Stimulated activated naive CD4-positive, alpha-beta T cell (primary cell): ENCODE results near the gene FGF19.

Source experiments
- DNase-seq, 6 experiments: peaks; one replicate each; lab custom pipeline; 2025; lab: John Stamatoyannopoulos, UW

FGF19 gene, protein sequence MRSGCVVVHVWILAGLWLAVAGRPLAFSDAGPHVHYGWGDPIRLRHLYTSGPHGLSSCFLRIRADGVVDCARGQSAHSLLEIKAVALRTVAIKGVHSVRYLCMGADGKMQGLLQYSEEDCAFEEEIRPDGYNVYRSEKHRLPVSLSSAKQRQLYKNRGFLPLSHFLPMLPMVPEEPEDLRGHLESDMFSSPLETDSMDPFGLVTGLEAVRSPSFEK

DNA sequence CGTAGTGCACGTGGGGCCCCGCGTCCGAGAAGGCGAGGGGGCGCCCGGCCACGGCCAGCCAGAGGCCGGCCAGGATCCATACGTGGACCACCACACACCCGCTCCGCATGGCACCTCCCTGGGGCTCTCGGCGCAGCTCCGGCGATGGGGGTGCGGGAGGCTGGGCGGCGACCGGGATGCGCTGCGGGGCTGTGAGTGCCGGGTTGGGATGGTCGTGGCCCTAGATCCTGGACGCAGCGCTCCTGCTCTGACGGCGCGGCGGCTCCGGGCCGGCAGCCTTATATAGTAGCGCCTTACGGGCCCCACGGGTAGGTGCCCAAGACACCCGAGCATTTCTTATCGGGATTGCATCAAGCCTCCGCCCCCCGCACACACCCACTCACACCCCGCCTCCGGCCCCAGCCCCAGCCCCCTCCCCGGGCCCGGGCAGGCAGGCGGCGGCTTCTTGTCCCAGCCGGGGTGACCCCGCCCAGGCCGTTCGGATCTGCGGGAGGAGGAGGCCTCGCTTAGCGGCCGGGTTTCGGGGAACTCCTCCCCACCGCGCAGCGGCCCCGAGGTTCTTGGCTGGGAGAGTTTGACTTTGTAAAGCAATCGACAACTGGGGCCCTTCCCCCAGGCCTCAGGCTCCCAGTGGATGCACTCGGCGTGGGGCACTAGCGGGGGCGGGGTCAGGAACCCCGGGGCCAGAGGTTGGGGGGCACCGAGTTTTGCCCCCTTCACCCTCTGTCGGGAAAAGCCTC lies at the start of gene FGF19:
TSS of gene FGF19 (minus strand) at position 255 of the 740 bp plus-strand sequence. CDS start at position 109, 146 bp downstream.
- no peak for DNase-seq

DNA sequence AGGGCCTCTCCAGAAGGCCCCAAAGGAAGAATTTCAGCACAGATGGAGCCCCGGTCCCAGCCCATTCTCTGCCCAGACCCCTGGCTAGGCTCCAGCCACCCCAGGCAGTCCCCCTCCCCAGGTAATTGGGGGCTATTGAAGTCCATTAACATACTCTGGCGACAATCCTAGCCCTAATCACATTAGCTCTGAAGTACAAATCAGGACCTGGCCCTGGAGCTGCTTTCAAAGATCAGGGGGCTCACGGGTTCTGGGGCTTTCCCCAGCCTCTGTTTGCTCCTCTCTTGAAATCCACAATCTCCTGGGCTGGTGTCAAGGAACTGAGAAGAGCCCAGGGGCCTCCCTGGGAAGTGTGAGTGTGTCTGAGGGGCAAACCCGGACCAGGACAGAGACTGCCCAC lies 49.1 kb upstream of the FGF19 start:
- DNase-seq: no peak

DNA sequence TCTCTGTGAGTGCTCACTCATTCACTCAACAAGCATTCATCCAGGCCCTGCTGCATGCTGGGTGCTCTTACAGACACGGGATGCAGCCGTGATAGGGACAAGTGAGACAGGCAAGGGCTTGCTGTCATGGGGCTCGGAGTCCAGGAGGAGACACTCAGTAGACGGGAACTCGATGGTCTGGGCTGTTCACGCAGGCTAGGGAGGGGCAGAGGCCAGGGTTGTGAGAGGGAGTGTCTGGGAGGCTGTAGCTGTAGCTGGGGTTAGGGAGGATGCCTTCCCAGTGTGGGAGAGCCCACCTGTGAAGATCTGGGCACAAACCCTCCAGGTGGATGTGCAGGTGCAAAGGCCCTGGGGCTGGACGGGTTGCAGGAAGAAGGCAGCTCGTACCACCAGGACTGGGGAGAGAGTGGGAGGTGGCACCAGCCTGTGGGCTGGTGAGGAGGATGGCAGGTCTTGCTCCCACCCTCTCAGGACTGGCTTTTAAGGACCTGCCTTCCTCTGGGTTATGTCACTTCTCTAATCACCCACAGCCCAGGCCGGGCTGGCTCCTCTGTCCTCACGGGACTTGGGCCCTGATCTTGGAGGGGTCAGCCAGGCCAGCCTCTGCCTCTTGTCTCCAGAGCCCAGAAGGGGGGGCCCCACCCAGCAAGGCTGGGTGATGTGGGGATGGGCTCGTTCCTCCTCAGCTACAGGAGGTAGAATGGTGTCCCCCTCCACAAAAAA lies 47.2 kb upstream of the FGF19 start:
- no peak for DNase-seq

DNA sequence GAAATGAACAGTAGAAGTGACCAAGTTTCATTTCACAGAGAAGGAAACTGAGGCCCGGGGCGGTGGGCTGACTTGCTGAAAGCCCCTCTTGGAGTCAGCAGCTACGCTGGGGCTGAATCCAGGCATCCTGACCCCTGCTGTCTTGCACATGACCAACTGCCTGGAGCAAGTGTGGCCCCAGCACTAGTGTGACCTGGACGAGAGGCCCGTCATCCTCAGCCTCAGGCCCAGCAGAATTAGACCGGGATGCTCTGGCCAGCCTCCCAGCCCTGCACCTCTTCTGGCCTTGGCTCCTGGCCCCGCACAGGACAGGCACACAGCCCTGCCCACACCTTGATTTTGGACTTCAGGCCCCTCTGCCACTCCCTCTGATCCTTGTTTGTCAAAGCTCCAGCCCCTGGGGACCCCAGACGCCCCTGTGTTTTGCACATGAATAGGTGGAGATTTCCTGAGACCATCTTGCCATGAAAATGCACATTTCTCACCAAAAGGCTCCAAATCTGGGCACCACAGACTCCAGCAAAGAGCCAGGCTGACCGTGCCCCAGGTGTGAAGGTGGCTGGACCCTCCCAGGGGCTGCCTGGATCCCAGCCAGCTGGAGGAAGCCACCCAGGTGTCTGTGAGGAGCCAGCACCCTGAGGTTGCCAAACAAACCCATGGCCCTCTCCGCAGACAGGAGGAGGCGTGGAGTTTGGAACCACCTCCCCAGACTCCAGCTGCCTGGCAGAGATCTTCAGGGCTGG lies 46.5 kb upstream of the FGF19 start:
- no peak for DNase-seq

DNA sequence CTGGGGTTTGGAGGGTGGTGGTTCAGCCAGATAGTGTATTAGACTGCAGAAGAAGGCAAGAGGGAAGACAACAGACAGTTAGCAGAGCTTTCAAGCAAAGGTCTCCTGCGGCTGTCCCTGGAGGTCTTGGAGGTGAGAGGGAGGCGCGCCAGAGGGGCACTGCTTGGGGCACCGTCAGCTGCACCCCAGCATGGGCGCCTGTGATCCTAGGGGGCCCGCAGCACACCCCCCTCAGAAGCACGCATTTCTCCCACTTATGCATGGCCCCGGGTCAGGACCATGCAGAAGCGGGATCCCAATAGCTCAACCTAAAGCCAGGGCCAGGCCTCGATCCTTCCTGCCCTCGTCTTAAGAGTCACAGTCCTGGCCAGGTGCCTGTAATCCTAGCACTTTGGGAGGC lies 44.8 kb upstream of the FGF19 start:
- no peak for DNase-seq

DNA sequence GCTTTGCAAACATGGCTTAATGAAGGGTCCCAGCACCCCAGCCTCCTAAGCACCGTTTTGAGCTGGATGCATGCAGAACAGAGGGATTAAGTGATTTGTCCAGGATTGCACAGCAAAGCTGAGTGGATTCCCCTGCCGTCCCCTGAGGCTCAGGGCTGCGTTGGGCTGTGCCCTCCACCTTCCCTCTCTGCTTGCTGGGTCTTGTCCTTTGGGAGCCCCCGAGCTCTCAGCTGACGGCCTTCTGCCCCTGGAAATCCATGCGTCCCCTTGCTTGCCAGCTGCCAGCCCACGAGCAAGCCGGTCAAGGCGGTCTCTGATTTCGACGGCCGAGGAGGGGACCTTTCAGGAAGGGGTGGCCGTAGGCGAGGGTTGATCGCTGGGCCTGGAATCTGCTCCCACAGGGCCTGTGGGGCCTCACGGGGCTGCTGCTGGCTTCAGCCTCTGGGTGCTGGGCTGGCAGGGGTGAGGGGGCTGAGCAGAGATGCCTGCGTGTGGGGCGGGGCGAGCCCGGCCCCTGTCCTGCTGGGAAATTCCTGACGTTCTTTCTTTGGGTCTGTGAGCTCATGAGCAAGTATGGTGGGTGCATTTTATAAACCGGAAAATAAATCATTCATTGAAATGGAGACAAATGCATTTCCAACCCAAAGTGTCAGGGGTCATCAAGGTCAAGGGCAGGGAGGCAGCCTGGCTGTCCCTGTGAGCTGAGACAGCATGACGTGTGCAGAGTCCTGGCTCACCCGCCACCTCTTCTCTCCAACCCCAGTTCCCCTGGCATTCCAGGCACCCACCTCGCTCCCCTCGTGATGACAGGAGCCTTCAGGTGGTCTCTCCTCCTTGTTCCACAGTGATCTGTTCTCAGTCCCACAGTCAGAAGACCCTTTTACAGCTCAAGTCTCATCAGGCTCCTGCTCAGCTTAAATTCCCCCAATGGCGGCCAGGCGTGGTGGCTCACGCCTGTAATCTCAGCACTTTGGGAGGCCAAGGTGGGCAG lies 43.2 kb upstream of the FGF19 start:
- DNase-seq: no peak

DNA sequence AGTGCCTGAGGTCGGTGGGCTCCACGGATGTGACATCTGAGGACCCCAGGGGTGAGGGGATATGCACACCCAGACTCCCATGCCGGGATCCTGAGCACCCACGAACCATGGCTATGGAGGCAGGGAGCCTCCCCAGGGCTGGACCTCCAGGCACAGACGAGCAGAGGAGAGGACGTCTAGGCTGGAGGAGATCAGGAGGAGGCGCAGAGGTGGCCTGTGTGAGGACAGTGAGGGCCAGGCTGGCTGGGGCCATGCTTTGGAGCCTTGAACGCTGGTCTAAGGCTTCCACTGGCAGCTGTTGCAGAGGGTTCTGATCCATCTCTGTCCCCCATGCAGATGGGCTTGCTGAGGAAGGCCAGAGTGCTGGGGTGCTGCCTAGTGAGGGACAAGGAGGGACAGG lies 42.3 kb upstream of the FGF19 start:
- no peak for DNase-seq

DNA sequence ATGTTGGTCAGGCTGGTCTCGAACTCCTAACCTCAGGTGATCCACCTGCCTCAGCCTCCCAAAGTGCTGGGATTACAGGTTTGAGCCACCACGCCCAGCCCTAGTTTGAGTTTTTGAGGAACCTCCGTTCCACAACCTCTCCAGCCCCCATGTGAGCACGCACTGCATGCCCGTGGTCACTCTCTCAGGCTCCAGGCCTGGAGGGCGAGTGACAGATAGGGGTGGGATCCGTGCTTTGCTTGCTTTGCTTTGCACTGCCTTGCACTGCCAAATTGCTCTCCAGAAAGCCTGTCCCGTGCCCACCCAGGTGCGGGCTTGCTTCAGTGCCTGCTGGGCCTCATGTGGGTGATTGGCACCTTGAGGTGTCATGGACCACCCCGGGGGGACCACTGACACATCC lies 41.4 kb upstream of the FGF19 start:
- DNase-seq: no peak

DNA sequence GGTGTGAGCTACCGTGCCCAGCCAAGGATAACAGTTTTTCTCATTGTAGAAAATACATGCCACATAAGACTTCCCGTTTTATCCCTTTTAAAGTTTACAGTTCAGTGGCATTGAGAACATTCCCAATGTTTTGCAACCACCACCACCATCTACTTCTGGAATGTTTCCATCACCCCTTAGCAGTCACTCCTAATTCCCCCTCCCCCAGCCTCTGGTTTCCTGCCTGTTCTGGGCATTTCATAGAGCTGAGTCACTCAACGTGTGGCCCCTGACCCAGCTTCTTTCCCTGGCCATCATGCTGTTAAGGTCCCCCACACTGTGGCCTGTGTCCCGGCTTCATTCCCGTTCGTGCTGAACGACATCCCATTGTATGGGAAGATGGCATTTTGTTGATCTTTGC lies 40.6 kb upstream of the FGF19 start:
- DNase-seq: no peak

DNA sequence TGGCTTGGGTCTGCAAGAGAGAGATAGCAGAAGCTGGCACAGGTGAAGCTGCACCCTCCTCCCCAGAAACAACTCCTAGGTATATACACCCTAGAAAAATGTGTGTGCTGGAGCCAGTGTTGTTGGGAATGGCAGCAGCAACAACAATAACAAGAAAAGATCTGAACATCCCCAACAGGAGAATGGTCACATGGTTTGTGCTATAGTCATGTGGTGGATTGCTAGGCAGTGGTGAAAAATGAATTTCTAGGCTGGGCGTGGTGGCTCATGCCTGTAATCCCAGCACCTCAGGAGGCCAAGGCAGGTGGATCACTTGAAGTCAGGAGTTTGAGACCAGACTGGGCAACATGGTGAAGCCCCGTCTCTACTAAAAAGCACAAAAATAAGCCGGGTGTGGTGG lies 31.0 kb upstream of the FGF19 start:
- no peak for DNase-seq

DNA sequence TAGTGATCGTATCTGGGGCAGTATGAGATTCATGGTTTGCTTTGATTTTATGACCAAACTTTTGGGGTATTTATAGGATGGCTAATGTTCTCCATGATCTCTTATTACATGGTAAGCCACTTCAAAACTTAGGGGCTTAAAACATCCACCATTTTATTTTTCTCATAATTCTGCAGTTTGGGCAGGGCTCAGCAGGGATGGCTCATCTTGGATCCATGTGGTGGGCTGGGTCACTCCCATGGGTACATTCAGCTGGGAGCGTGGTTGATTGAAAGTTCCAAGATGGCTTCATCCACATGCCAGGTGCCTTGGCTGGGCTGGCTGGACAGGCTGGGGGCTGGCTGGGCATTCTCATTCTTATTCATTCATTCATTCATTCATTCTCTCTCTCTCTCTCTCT lies 30.5 kb upstream of the FGF19 start:
- DNase-seq: no peak

DNA sequence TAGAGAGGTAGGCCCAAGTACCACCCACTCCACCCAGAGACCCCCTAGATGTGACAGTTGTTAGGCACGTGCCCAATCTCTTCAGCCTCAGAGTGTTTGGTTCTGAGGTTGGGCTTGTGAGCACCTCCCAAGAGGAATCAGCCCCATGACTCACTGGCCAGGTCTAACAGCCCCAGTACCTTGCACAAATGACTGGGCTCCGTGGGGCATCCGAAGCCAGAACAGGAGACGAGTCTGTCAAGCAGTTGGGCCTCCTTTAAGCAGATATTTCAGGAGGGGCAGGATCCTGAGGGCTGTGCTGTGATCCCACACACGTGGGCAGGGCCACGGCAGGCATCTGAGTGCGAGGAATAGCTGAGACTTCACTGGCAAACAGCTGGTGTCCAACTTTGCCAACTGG lies 29.1 kb upstream of the FGF19 start:
- no peak for DNase-seq

DNA sequence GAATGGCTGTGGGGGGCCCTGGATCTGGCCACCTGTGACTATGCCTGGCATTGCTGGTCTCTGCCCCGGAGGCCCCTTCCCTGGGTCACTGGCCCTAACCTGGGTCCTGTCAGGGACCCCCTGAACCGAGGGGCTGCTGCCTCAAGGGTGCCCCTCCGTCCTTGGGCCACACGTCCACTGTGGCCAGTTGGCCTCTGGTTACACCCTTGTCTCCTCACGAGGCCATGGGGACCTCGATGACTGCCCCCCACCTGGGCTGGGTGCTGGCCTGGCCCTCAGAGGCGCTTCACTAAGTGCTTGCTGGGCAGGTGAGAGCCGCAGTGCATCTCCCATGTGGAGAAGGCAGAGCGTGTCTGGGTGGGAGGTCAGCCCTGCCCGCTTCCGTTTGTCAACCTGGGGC lies 27.3 kb upstream of the FGF19 start:
- DNase-seq: no peak

DNA sequence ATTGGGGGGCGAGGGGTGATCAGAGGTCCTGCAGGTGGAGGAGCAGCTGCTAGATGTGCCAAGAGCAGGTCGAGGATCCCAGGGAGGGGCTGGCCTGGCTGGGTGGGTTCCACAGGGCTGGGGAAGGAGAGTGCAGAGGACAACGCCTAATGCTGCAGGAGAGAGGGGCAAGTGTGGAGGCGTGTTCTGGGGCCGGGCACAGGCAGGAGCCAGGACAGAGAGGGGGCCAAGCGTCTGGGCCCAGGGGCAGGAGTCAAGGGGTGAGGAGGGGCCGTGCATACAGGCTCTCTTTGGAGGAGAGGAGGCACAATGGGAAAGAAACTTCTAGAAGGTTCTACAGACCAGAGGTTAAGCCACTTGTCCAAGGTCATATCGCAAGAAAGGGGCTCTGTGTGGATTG lies 26.7 kb upstream of the FGF19 start:
- no peak for DNase-seq

DNA sequence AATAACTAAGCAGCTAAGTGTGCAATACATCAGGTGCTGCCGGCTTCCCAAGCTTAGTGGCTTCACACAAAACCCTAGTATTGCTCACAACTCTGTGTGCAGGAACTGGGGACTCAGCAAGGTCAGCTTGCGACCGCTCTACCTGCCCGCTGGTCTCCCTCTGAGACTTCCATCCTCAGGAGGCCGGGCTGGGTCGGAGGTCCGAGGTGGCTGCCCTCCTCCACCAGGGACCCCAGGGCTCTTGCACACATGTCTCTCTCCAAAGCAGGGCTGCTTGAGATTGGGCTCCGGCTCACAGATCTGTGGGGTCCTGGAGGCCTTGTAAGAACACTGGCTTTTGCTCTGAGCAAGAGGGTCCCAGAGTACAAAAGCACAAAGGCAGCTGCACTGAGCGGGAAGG lies 25.4 kb upstream of the FGF19 start:
- no peak for DNase-seq

DNA sequence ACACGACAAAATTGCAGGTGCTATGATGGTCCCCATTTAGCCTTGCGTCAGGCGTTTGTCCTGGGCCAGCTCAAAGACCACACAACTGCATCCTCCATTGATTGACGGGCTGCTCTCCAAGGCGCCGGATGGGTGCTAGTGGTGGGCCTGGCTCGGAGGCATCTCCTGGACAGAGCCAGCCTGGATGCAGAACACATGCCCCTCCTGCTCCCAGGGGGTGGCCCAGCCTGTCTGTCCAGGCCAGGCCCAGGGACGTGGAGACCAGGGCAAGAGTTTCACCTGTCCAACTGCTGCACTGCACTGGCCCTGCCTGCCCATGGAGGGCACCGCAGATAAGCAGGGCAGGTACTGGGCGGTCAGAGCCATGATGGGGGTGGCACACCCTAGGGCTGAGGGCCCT lies 23.4 kb upstream of the FGF19 start:
- no peak for DNase-seq

DNA sequence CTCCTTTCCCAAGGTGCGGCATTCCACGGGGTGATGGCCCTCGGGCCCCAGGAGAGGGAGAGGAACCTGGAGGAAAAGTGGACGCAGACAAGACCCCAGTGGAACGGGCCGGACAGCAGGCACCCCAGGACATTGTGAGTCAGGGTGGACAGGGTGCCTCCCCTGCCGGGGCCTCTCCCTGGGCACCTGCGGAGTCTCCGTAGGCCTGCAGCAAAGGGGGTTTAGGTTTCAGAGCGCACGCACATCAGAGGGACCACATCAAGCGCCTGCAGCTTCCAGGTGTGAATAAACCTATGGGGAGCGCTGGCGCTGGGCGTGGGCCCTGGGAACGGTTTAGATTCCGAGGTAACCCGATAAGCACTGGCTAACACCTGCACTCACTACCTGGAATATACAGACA lies 22.7 kb upstream of the FGF19 start:
- DNase-seq: no peak

DNA sequence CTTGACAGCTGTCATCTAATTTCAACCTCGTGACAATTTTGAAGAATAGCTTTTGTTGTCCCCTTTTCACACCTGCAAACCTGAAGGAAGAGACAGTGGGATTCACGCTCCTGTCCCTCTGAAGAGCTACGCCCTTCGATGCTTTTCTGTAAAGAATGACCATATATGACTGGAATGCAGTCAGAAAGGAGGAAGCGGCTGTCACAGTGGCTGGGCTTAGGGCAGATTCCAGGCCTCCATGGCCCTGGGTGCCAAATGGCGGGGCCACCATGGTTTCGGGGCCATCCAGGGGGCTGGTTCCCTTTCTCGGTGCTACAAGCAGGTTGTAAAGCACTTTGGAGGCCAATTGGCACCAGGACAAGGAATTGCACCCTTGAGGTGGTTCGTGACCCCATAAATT lies 22.2 kb upstream of the FGF19 start:
- DNase-seq: no peak

DNA sequence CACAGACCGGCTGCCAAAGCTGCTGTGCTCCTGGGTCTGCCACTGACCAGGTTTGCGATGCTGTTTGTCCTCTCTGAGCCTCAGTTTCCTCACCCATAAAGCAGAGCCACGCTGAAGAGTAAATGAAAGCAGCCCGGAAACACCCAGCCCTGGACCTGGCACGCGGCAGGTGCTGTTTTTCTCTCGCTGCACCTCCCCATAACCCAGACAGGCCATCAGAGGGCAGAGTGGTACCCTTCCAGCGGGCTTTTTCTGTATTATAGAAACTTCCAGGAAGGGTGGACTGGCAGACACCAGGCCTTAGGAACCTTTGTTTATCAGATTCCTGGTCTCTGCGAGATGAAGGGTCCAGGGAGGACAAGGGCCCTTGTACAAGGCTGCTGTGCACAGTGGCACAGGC lies 17.9 kb upstream of the FGF19 start:
- DNase-seq: no peak

DNA sequence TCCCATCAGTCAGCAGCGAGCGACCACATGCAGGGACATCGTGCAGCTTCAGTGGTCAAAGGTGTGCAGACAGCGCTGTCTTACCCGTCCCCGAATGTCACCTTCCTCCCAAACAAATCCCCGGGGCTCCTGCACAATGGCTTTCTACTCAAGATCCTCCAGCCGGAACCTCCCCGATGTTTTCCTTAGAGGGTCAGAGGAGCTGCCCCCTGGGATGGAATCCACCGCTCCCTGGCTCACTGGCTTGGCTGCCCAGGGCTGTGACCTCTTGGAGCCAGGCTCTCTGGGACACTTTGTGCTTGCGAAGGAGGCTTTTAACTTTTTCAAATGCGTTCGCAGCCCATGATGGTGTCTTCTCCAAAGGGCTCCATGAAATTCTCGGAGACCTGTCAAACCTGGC lies 17.3 kb upstream of the FGF19 start:
- no peak for DNase-seq

DNA sequence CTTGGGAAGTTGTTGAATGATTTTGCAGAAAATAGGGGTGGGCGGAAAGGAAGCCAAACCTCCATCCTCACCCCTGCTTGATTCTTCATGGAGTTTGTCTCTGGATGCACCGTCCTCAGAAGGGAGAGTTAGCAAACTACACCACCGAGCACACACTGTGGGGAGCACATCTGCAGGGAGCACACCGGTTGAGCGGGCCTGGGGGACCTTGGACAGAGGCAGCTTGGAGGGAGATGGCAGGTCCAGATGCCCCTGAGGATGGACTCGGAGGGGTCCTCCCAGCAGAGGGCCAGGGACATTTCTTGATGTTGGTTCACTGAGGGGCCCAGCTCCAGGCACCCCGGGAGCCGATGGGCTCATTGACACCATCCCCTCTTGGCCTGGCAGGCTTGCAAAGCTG lies 15.1 kb upstream of the FGF19 start:
- DNase-seq: no peak
